T-helper 22 cell (primary cell): ENCODE data around the gene ERGIC2.
"Not testable (repeated sequence)": the region's sequence is repeated elsewhere in the genome, so short reads cannot be mapped to it uniquely, and the experiment has no call there.

Experiments
- DNase-seq: peaks from one replicate; pipeline ENCODE4 v3.0.0-alpha.2; 2020; ENCODE audit warnings: low read depth

ERGIC2 gene

GRCh38 chr12:29380536-29381523 lies at the start of gene ERGIC2:
ERGIC2 (minus strand) TSS chr12:29381172; CDS start chr12:29371633, 9,539 bp downstream.
- DNase-seq, result peak; percentile 85

- no peak for DNase-seq
These were observed 49.7 kb upstream of the ERGIC2 start for GRCh38 chr12:29430716-29431044.

- DNase-seq, result no peak
These were observed 49.2 kb upstream of the ERGIC2 start for GRCh38 chr12:29429999-29430715.

- DNase-seq, result no peak
These were observed 47.7 kb upstream of the ERGIC2 start for GRCh38 chr12:29428633-29429032.

GRCh38 chr12:29427964-29428363 lies 47.0 kb upstream of the ERGIC2 start:
- DNase-seq, result no peak

- DNase-seq, result no peak
These were observed 45.5 kb upstream of the ERGIC2 start for GRCh38 chr12:29426498-29426897.

- no peak for DNase-seq
These were observed 44.8 kb upstream of the ERGIC2 start for GRCh38 chr12:29425722-29426121.

- no peak for DNase-seq
These were observed 35.8 kb upstream of the ERGIC2 start for GRCh38 chr12:29416748-29417147.

- DNase-seq, result no peak
These were observed 34.1 kb upstream of the ERGIC2 start for GRCh38 chr12:29415111-29415510.

GRCh38 chr12:29414368-29414767 lies 33.4 kb upstream of the ERGIC2 start:
- DNase-seq, result no peak

- DNase-seq, result no peak
These were observed 24.6 kb upstream of the ERGIC2 start for GRCh38 chr12:29405561-29405960.

- DNase-seq, result no peak
These were observed 23.0 kb upstream of the ERGIC2 start for GRCh38 chr12:29403991-29404390.

- no peak for DNase-seq
These were observed 21.5 kb upstream of the ERGIC2 start for GRCh38 chr12:29402437-29402836.

GRCh38 chr12:29398495-29398894 lies 17.5 kb upstream of the ERGIC2 start:
- DNase-seq, result no peak

- DNase-seq, result no peak
These were observed 15.8 kb upstream of the ERGIC2 start for GRCh38 chr12:29396774-29397173.

- DNase-seq, result no peak
These were observed 14.4 kb upstream of the ERGIC2 start for GRCh38 chr12:29395356-29395755.

GRCh38 chr12:29390419-29390818 lies 9.4 kb upstream of the ERGIC2 start:
- not testable (repeated sequence) for DNase-seq

- DNase-seq, result no peak
These were observed 8.4 kb upstream of the ERGIC2 start for GRCh38 chr12:29389295-29389919.

GRCh38 chr12:29386084-29386680 lies 5.2 kb upstream of the ERGIC2 start:
- DNase-seq, result not testable (repeated sequence)

GRCh38 chr12:29385194-29385593 lies 4.2 kb upstream of the ERGIC2 start:
- DNase-seq, result not testable (repeated sequence)

GRCh38 chr12:29382251-29382650 lies 1.3 kb upstream of the ERGIC2 start:
- no peak for DNase-seq

- DNase-seq, result no peak
These were observed 4.9 kb downstream of the ERGIC2 start for GRCh38 chr12:29376118-29376517.
